ENCODE results near the gene CYB561D2. TPM values are rescaled to one million over a fixed set of nuclear protein-coding genes. Genes with fewer than 3 reads are reported as not detected.

Gene CYB561D2
- total RNA-seq, 4 donors from 2014 or later: 4.7 to 10.9 (median 9.0) TPM

GRCh38 chr3:50401978-50402595, 51.4 kb downstream of the CYB561D2 start:
- H3K4me3 ChIP-seq: no peak overlapping the region
- no peaks in the 10 kb centered on the region for H3K4me1 ChIP-seq
- WGBS, 2 donors (ENCODE audit: low coverage in 1 of 2): 34% methylated on average over 3 of the region's 5 CpGs; no CpG with 5 or more reads in 1 of the 2 donors
- no peak for ATAC-seq
- no peak overlapping the region for H3K27ac ChIP-seq
- no peaks in the 10 kb centered on the region for H3K9me3 ChIP-seq
- no peaks in the 10 kb centered on the region for H3K27me3 ChIP-seq
- TF ChIP-seq, protein P1, sequence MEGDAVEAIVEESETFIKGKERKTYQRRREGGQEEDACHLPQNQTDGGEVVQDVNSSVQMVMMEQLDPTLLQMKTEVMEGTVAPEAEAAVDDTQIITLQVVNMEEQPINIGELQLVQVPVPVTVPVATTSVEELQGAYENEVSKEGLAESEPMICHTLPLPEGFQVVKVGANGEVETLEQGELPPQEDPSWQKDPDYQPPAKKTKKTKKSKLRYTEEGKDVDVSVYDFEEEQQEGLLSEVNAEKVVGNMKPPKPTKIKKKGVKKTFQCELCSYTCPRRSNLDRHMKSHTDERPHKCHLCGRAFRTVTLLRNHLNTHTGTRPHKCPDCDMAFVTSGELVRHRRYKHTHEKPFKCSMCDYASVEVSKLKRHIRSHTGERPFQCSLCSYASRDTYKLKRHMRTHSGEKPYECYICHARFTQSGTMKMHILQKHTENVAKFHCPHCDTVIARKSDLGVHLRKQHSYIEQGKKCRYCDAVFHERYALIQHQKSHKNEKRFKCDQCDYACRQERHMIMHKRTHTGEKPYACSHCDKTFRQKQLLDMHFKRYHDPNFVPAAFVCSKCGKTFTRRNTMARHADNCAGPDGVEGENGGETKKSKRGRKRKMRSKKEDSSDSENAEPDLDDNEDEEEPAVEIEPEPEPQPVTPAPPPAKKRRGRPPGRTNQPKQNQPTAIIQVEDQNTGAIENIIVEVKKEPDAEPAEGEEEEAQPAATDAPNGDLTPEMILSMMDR (IDR thresholded peaks at IDR 0.05): no peak
- TF ChIP-seq EP300 (IDR thresholded peaks at IDR 0.05) (no peak), POLR2AphosphoS5 (IDR thresholded peaks at IDR 0.05) (no peak), POLR2A (IDR thresholded peaks at IDR 0.05) (no peak)
- no peaks in the 10 kb centered on the region for H3K36me3 ChIP-seq

Other genes with a start within 250 kb of the CYB561D2 start
- 10 to 100 TPM in 3 of 4 donors, 1 to 10 TPM in 1; 6.7 to 33.5 (median 16.3) TPM for gene SEMA3F, start 195.5 kb upstream of the CYB561D2 start, total RNA-seq
- gene GNAT1, start 159.3 kb upstream of the CYB561D2 start, total RNA-seq: not detected
- under 1 TPM in 2 of 4 donors, not detected in 2; 0.35 TPM for gene SLC38A3, start 145.6 kb upstream of the CYB561D2 start, total RNA-seq
- 100 to 1,000 TPM; 172 to 262 (median 222) TPM for gene GNAI2, start 114.7 kb upstream of the CYB561D2 start, total RNA-seq
- 10 to 100 TPM; 29.1 to 54.9 (median 44.2) TPM for gene SEMA3B, start 81.7 kb upstream of the CYB561D2 start, total RNA-seq
- not detected for gene LSMEM2, start 71.8 kb upstream of the CYB561D2 start, total RNA-seq
- 10 to 100 TPM; 37.3 to 85.4 (median 64.9) TPM for gene IFRD2, start 58.4 kb upstream of the CYB561D2 start, total RNA-seq
- gene HYAL3, start 51.5 kb upstream of the CYB561D2 start, total RNA-seq: 1 to 10 TPM; 2.4 to 8.8 (median 4.0) TPM
- 10 to 100 TPM in 1 of 4 donors, 1 to 10 TPM in 3; 4.2 to 12.3 (median 7.9) TPM for gene NAA80, start 51.5 kb upstream of the CYB561D2 start, total RNA-seq
- 10 to 100 TPM in 2 of 4 donors, 1 to 10 TPM in 2; 4.8 to 12.3 (median 7.9) TPM for gene HYAL1, start 47.3 kb upstream of the CYB561D2 start, total RNA-seq
- gene HYAL2, start 28.1 kb upstream of the CYB561D2 start, total RNA-seq: 10 to 100 TPM; 37.2 to 87.0 (median 74.8) TPM
- 10 to 100 TPM; 23.8 to 36.2 (median 31.3) TPM for gene TUSC2, start 22.6 kb upstream of the CYB561D2 start, total RNA-seq
- 10 to 100 TPM; 24.5 to 40.3 (median 26.9) TPM for gene RASSF1, start 10.0 kb upstream of the CYB561D2 start, total RNA-seq
- gene ZMYND10, start 5.1 kb upstream of the CYB561D2 start, total RNA-seq: under 1 TPM in 1 of 4 donors, not detected in 3; 0.54 TPM
- gene NPRL2, start 87 bp upstream of the CYB561D2 start, total RNA-seq: 10 to 100 TPM; 14.0 to 26.6 (median 19.5) TPM
- gene TMEM115, start 8.7 kb downstream of the CYB561D2 start, total RNA-seq: 10 to 100 TPM; 41.1 to 66.2 (median 55.7) TPM
- gene CACNA2D2, start 152.8 kb downstream of the CYB561D2 start, total RNA-seq: 1 to 10 TPM in 1 of 4 donors, under 1 TPM in 3; 0.31 to 1.7 (median 0.66) TPM
- 10 to 100 TPM in 3 of 4 donors, 1 to 10 TPM in 1; 9.7 to 42.8 (median 25.3) TPM for gene C3orf18, start 216.9 kb downstream of the CYB561D2 start, total RNA-seq
- 10 to 100 TPM in 3 of 4 donors, 1 to 10 TPM in 1; 6.4 to 11.7 (median 11.4) TPM for gene HEMK1, start 218.7 kb downstream of the CYB561D2 start, total RNA-seq